ENCODE results near the gene PIGL. TPM values are rescaled to one million over a fixed set of nuclear protein-coding genes. Genes with fewer than 3 reads are reported as not detected.

PIGL gene
- total RNA-seq, 2 donors from 2014 or later = 24.7 to 25.4 TPM

- H3K4me1 ChIP-seq = no peaks in the 10 kb centered on the region
- H3K9ac ChIP-seq (ENCODE audit: low read depth in 2 of 2, low read length in 2 of 2) = no peak overlapping the region
- DNase-seq = no peak
- H3K9me3 ChIP-seq = no peaks in the 10 kb centered on the region
- H3K4me3 ChIP-seq = no peak overlapping the region
- no peak overlapping the region for H3K27ac ChIP-seq
- no peak for TF ChIP-seq CTCF (IDR thresholded peaks at IDR 0.05)
- H3K27me3 ChIP-seq = no peaks in the 10 kb centered on the region
- intact Hi-C loops (cut with DNase I) = no loop called here
- H3K36me3 ChIP-seq = no peaks in the 10 kb centered on the region
Observed at GRCh38 chr17:16241906-16242399, 24.9 kb downstream of the PIGL start.

- H3K4me1 ChIP-seq = no peaks in the 10 kb centered on the region
- intact Hi-C loops (cut with DNase I) = no loop called here
- H3K27ac ChIP-seq = no peak overlapping the region
- H3K9ac ChIP-seq (ENCODE audit: low read depth in 2 of 2, low read length in 2 of 2) = no peak overlapping the region
- H3K9me3 ChIP-seq = no peaks in the 10 kb centered on the region
- no peak overlapping the region for H3K4me3 ChIP-seq
- no peaks in the 10 kb centered on the region for H3K27me3 ChIP-seq
- DNase-seq = no peak
- no peaks in the 10 kb centered on the region for H3K36me3 ChIP-seq
- TF ChIP-seq CTCF (IDR thresholded peaks at IDR 0.05) = no peak
Observed at GRCh38 chr17:16243385-16243784, 26.4 kb downstream of the PIGL start.

GRCh38 chr17:16243801-16244567, 27.0 kb downstream of the PIGL start:
- no peak overlapping the region for H3K4me3 ChIP-seq
- DNase-seq = peak; percentile 55
- H3K9ac ChIP-seq (ENCODE audit: low read depth in 2 of 2, low read length in 2 of 2) = no peak overlapping the region
- H3K4me1 ChIP-seq = no peaks in the 10 kb centered on the region
- H3K27me3 ChIP-seq = no peaks in the 10 kb centered on the region
- TF ChIP-seq CTCF (IDR thresholded peaks at IDR 0.05) = no peak
- no peaks in the 10 kb centered on the region for H3K36me3 ChIP-seq
- intact Hi-C loops (cut with DNase I) = no loop called here
- H3K9me3 ChIP-seq = no peaks in the 10 kb centered on the region
- no peak overlapping the region for H3K27ac ChIP-seq

- no peak overlapping the region for H3K4me3 ChIP-seq
- DNase-seq = no peak
- no peaks in the 10 kb centered on the region for H3K4me1 ChIP-seq
- H3K9ac ChIP-seq (ENCODE audit: low read depth in 2 of 2, low read length in 2 of 2) = peak overlapping the region in 1 of 2 donors; percentile 88
- H3K36me3 ChIP-seq = no peaks in the 10 kb centered on the region
- no peaks in the 10 kb centered on the region for H3K27me3 ChIP-seq
- intact Hi-C loops (cut with DNase I) = no loop called here
- no peak for TF ChIP-seq CTCF (IDR thresholded peaks at IDR 0.05)
- peak overlapping the region; percentile 85 for H3K27ac ChIP-seq
- H3K9me3 ChIP-seq = no peaks in the 10 kb centered on the region
Observed at GRCh38 chr17:16247586-16247984, 30.6 kb downstream of the PIGL start.

GRCh38 chr17:16250635-16251034, 33.6 kb downstream of the PIGL start:
- H3K27ac ChIP-seq = no peak overlapping the region
- no peak for DNase-seq

More at GRCh38 chr17:16250635-16251034, 33.6 kb downstream of the PIGL start:
- H3K36me3 ChIP-seq = no peaks in the 10 kb centered on the region
- no peaks in the 10 kb centered on the region for H3K9me3 ChIP-seq
- H3K4me1 ChIP-seq = no peaks in the 10 kb centered on the region
- H3K9ac ChIP-seq (ENCODE audit: low read depth in 2 of 2, low read length in 2 of 2) = no peak overlapping the region
- H3K4me3 ChIP-seq = no peak overlapping the region
- intact Hi-C loops (cut with DNase I) = no loop called here
- no peak for TF ChIP-seq CTCF (IDR thresholded peaks at IDR 0.05)
- no peaks in the 10 kb centered on the region for H3K27me3 ChIP-seq

All from colonic mucosa (tissue), 4 donors.